ENCODE results near the gene ZNF516. TPM values are rescaled to one million over a fixed set of nuclear protein-coding genes. Genes with fewer than 3 reads are reported as not detected.
A peak's percentile ranks its signal among the peaks of the same experiment; 100 is the strongest.

Gene ZNF516
- total RNA-seq, 3 donors from 2014 or later (not counting 1 experiment from before 2014, with no cell fraction given), result 49.1 to 60.0 (median 52.4) TPM

DNA sequence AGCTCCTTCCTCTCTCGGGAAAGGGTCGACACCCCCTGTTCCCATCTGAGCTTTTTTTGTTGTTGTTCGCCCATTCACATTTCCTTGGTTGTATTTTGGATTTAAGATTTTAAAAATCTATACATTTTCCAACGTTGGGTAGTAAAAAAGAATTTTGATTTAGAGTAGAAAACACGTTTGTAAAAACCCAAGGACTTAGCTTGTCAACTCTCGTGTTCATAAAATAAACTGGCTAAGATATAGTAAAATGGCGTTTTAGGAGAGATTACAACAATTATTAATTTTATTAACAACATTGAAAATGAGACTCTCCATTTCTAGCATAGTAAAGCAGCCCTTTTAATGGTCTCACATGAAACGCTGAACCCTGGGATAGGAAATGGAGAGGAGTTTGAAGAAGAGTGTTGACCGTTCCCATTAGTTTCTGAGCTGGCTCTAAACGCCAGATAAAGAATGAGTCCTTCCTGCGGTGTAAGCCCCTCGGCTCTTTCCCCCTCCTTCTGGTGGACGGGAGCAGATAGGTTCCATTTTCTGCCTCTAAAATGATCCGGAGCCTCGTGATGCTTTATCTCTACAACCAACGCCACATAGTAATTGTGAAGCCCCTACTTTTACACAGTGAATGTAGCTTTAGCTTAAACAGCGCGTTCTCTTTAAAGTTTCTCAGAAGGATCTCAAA lies 24.0 kb upstream of the ZNF516 start:
- H3K27me3 ChIP-seq (ENCODE audit: control insufficient read depth, insufficient read depth, low read length), result peaks cover 23% of the 10 kb centered on the region
- no peak for TF ChIP-seq CTCF (IDR thresholded peaks at IDR 0.05)
- no peaks in the 10 kb centered on the region for H3K36me3 ChIP-seq (ENCODE audit: control insufficient read depth, insufficient read depth, low read length)
- H3K4me3 ChIP-seq (ENCODE audit: low read length), result no peak overlapping the region
- no peaks in the 10 kb centered on the region for H3K9me3 Mint-ChIP-seq
- H3K27ac ChIP-seq (ENCODE audit: low read length), result no peak overlapping the region
- peaks cover 9 to 11% of the 10 kb centered on the region in 2 donors for H3K4me1 Mint-ChIP-seq
- WGBS (ENCODE audit: insufficient coverage), result 40% methylated on average over 13 of the region's 18 CpGs
- no peaks in the 10 kb centered on the region for H3K36me3 Mint-ChIP-seq
- no peaks in the 10 kb centered on the region for H3K9me3 ChIP-seq (ENCODE audit: control insufficient read depth, insufficient read depth, low read length)
- no peak for ATAC-seq
- H3K4me1 ChIP-seq (ENCODE audit: control insufficient read depth, insufficient read depth, low read length), result peaks cover 9% of the 10 kb centered on the region
- no peak for DNase-seq
- peaks cover 23 to 35% of the 10 kb centered on the region in 2 donors for H3K27me3 Mint-ChIP-seq (ENCODE audit: low read depth in 2 of 2)
- H3K27ac Mint-ChIP-seq, result peak overlapping the region; percentile 48 to 70
- peak overlapping the region; percentile 86 for H3K4me3 Mint-ChIP-seq
- intact Hi-C loops (cut with micrococcal nuclease), result no loop called here

- Histone ChIP-seq H3K9me3 (ENCODE audit: control insufficient read depth, insufficient read depth, low read length) (no peaks in the 10 kb centered on the region), H3K27me3 (ENCODE audit: control insufficient read depth, insufficient read depth, low read length) (peaks cover 23% of the 10 kb centered on the region), H3K4me3 (ENCODE audit: low read length) (peak overlapping the region; percentile 25), H3K36me3 (ENCODE audit: control insufficient read depth, insufficient read depth, low read length) (no peaks in the 10 kb centered on the region), H3K4me1 (ENCODE audit: control insufficient read depth, insufficient read depth, low read length) (peaks cover 9% of the 10 kb centered on the region), H3K27ac (ENCODE audit: low read length) (no peak overlapping the region)
- no peak for TF ChIP-seq CTCF (IDR thresholded peaks at IDR 0.05)
- intact Hi-C loops (cut with micrococcal nuclease), result no loop called here
- Mint-ChIP-seq H3K9me3 (no peaks in the 10 kb centered on the region), H3K27me3 (ENCODE audit: low read depth in 2 of 2) (peaks cover 21 to 31% of the 10 kb centered on the region in 2 donors), H3K27ac (peak overlapping the region; percentile 48 to 70), H3K4me3 (peak overlapping the region; percentile 86), H3K4me1 (peaks cover 9 to 11% of the 10 kb centered on the region in 2 donors), H3K36me3 (no peaks in the 10 kb centered on the region)
- DNase-seq (no peak), ATAC-seq (peak in 2 of 3 donors; percentile 56 to 57)
- 19% methylated on average over 23 of the region's 25 CpGs for WGBS (ENCODE audit: insufficient coverage)
Observed at GRCh38 chr18:76518123-76518859, 23.2 kb upstream of the ZNF516 start.

DNA sequence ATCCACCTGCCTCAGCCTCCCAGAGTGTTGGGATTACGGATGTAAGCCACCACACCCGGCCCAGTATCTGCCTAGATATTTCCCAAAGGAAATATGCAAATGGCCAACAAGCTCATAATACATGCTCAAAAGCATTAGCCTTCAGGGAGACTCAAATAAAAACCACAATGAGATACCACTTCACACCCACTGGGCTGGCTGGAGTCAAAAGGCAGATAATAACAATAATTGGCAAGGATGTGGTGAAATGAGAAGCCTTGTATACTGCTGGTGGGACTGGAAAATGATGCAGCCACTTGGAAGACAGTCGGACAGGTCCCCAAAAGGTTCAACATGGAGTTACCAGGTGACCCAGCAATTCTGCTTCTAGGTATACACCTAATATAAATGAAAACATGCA lies 20.5 kb upstream of the ZNF516 start:
- Histone ChIP-seq H3K9me3 (ENCODE audit: control insufficient read depth, insufficient read depth, low read length) (no peaks in the 10 kb centered on the region), H3K4me1 (ENCODE audit: control insufficient read depth, insufficient read depth, low read length) (peaks cover 9% of the 10 kb centered on the region), H3K36me3 (ENCODE audit: control insufficient read depth, insufficient read depth, low read length) (no peaks in the 10 kb centered on the region), H3K27ac (ENCODE audit: low read length) (no peak overlapping the region), H3K27me3 (ENCODE audit: control insufficient read depth, insufficient read depth, low read length) (peaks cover 23% of the 10 kb centered on the region), H3K4me3 (ENCODE audit: low read length) (no peak overlapping the region)
- Mint-ChIP-seq H3K27me3 (ENCODE audit: low read depth in 2 of 2) (peaks cover 18 to 21% of the 10 kb centered on the region in 2 donors), H3K4me3 (no peak overlapping the region), H3K36me3 (no peaks in the 10 kb centered on the region), H3K9me3 (no peaks in the 10 kb centered on the region), H3K27ac (no peak overlapping the region), H3K4me1 (peaks cover 9 to 11% of the 10 kb centered on the region in 2 donors)
- DNase-seq (no peak), ATAC-seq (no peak)
- 73% methylated on average over 3 of the region's 3 CpGs for whole genome bisulfite sequencing (ENCODE audit: insufficient coverage)
- intact Hi-C loops (cut with micrococcal nuclease), result no loop called here
- TF ChIP-seq CTCF (IDR thresholded peaks at IDR 0.05), result no peak
